ENCODE data around the gene FAM131A. TPM values are rescaled to one million over a fixed set of nuclear protein-coding genes. Genes with fewer than 3 reads are reported as not detected.

FAM131A gene
- total RNA-seq, 1 donor, result 9.8 TPM

DNA sequence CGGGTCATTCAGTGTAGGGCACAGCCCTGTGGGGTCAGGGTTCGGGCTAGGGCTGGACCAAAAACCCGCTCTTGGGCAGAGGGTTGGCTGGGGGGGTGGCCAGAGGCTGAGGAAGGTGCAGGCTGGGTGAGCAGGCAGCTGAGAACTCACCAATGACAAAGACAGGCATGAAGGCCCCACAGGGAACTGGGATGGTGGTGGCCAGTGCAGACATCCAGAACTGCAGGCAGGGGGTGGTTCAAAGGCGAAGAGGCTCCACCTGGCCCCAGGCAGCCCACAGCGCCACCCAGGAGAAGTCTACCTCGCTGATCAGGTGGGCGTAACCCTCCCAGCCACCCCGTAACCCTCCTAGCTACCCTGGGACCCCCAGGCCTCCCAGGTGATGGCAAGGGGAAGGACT lies 17.4 kb downstream of the FAM131A start:
- H3K4me1 ChIP-seq (ENCODE audit: insufficient read depth, low read length), result peaks cover 8% of the 10 kb centered on the region
- DNase-seq (ENCODE audit: insufficient read length, low spot score, missing footprints), result no peak
- H3K27ac ChIP-seq (ENCODE audit: low read depth, low read length), result no peak overlapping the region
- H2AFZ ChIP-seq (ENCODE audit: low read length), result no peak overlapping the region
- H3K4me2 ChIP-seq (ENCODE audit: insufficient read depth, low read length), result no peak overlapping the region
- no peaks in the 10 kb centered on the region for H3K79me2 ChIP-seq (ENCODE audit: insufficient read depth, low read length)
- no peak overlapping the region for H3K4me3 ChIP-seq (ENCODE audit: insufficient read depth, low read length)
- no peak for TF ChIP-seq CTCF (IDR thresholded peaks at IDR 0.05; ENCODE audit: extremely low read depth, low read depth, low read length)
- H3K9me3 ChIP-seq (ENCODE audit: low read depth, low read length), result no peaks in the 10 kb centered on the region
- peaks cover 8% of the 10 kb centered on the region for H4K20me1 ChIP-seq (ENCODE audit: insufficient read depth, low read length)
- no peaks in the 10 kb centered on the region for H3K27me3 ChIP-seq (ENCODE audit: insufficient read depth, low read length)
- H3K36me3 ChIP-seq (ENCODE audit: insufficient read depth, low read length), result peaks cover 3% of the 10 kb centered on the region

DNA sequence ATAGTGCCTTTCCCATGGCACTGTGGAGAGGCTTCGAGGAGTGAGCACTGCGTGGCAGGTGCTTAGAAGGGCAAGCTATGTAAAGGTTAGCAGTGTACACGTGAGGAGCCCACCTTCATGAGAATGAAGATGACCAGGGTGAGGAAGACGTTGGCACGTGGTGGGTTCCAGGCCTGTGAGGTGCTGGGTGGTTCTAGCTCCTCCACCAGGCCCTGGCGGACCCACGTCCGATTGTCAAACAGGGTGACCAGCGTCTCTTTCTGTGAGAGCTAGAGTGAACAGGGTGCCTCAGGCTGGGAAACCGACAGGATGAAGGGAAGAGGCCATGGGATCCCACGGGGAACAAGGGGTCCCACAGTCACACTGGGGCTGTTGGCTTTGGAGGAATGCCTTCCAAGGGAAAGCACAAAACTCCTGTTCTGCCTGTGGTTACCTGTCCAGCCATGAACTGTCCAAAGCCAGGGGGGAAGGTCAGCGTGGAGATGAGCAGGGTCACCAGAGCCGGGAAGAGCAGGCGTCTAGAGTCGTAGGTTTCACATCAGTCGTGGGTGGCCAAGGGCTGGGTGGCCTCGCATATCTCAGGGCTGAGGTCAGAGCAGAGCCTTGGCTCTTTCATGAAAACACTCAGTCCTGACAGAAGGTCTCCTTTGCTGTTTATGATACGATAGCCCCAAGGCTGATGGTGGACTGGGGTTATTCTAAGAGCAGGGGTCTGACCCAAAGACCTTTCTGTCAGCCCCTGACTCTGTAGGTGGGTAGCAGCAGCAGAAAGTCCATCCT lies 18.1 kb downstream of the FAM131A start:
- Histone ChIP-seq H3K27ac (ENCODE audit: low read depth, low read length) (peak overlapping the region; percentile 2), H2AFZ (ENCODE audit: low read length) (no peak overlapping the region), H3K36me3 (ENCODE audit: insufficient read depth, low read length) (peaks cover 3% of the 10 kb centered on the region), H3K4me2 (ENCODE audit: insufficient read depth, low read length) (no peak overlapping the region), H3K27me3 (ENCODE audit: insufficient read depth, low read length) (no peaks in the 10 kb centered on the region), H3K4me3 (ENCODE audit: insufficient read depth, low read length) (no peak overlapping the region), H3K79me2 (ENCODE audit: insufficient read depth, low read length) (no peaks in the 10 kb centered on the region), H4K20me1 (ENCODE audit: insufficient read depth, low read length) (peaks cover 8% of the 10 kb centered on the region), H3K4me1 (ENCODE audit: insufficient read depth, low read length) (peaks cover 9% of the 10 kb centered on the region), H3K9me3 (ENCODE audit: low read depth, low read length) (no peaks in the 10 kb centered on the region)
- TF ChIP-seq CTCF (IDR thresholded peaks at IDR 0.05; ENCODE audit: extremely low read depth, low read depth, low read length), result no peak
- DNase-seq (ENCODE audit: insufficient read length, low spot score, missing footprints), result peak; percentile 86

GRCh38 chr3:184357248-184358123 lies 20.1 kb downstream of the FAM131A start:
- Histone ChIP-seq H3K9me3 (ENCODE audit: low read depth, low read length) (no peaks in the 10 kb centered on the region), H3K4me3 (ENCODE audit: insufficient read depth, low read length) (no peak overlapping the region), H3K27ac (ENCODE audit: low read depth, low read length) (no peak overlapping the region), H3K36me3 (ENCODE audit: insufficient read depth, low read length) (no peaks in the 10 kb centered on the region), H3K27me3 (ENCODE audit: insufficient read depth, low read length) (no peaks in the 10 kb centered on the region), H4K20me1 (ENCODE audit: insufficient read depth, low read length) (peaks cover 7% of the 10 kb centered on the region), H3K4me1 (ENCODE audit: insufficient read depth, low read length) (peaks cover 17% of the 10 kb centered on the region), H2AFZ (ENCODE audit: low read length) (no peak overlapping the region), H3K4me2 (ENCODE audit: insufficient read depth, low read length) (no peak overlapping the region), H3K79me2 (ENCODE audit: insufficient read depth, low read length) (peaks cover 6% of the 10 kb centered on the region)
- TF ChIP-seq CTCF (IDR thresholded peaks at IDR 0.05; ENCODE audit: extremely low read depth, low read depth, low read length), result no peak
- no peak for DNase-seq (ENCODE audit: insufficient read length, low spot score, missing footprints)

Measured in osteoblast (primary cell).